GM19468 (cell line): ENCODE measurements around the gene DDX39A.
"Not testable (repeated sequence)": the region's sequence is repeated elsewhere in the genome, so short reads cannot be mapped to it uniquely, and the experiment has no call there.

Source experiments
- ATAC-seq: cut with Tn5 transposase; IDR thresholded peaks from one replicate; pipeline ENCODE4 v1.9.1; 2021; ENCODE audit warnings: mild to moderate bottlenecking, moderate library complexity, moderate number of reproducible peaks; ENCODE audit not compliant: unreplicated experiment; ENCODE audit errors: extremely low read depth

The DDX39A gene

DNA sequence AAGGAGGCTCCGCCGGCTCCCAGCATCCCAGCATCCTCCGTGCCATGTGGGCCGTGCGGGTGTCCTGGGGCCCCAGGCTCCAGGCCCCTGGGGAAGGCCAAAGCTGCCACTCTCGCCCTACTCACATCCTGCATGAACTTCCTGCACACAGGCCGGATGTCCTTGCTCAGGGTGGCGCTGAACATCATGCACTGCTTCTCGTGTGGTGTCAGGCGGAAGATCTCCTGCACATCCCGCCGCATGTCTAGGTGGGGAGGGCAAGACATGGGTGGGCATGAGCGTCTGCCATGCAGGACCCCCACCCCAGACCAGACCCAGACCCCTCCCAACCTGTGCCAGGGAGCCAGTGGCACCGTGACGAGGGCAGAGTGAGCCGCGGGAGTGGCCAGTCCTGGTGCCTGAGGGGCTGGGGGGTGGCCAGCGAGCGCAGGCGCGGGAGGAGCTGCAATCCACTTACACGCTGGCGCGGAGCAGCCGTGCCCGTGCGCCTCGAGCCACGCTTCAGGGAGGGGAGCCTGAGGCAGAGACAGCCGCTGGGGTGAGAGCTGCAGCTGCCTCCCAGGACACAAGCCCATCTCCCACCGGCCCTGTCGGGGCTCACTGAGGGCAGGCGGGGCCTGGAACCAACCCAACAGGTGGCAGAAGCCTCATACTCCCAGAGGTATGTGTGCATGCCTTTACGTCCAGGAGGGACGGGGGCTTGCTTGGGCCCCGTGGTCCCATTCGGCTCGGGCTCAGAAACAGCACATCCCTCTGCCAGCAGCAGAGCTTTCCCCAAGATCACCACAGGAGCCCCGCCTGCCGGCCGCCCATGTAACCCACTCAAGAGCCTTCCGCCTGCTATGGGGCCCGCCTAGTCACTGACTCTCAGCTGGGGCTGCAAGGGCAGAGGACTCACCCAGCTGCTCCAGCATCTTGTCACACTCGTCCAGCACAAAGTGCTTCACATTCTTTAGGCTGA is 8.8 kb downstream of the DDX39A start:
- no peak for ATAC-seq

DNA sequence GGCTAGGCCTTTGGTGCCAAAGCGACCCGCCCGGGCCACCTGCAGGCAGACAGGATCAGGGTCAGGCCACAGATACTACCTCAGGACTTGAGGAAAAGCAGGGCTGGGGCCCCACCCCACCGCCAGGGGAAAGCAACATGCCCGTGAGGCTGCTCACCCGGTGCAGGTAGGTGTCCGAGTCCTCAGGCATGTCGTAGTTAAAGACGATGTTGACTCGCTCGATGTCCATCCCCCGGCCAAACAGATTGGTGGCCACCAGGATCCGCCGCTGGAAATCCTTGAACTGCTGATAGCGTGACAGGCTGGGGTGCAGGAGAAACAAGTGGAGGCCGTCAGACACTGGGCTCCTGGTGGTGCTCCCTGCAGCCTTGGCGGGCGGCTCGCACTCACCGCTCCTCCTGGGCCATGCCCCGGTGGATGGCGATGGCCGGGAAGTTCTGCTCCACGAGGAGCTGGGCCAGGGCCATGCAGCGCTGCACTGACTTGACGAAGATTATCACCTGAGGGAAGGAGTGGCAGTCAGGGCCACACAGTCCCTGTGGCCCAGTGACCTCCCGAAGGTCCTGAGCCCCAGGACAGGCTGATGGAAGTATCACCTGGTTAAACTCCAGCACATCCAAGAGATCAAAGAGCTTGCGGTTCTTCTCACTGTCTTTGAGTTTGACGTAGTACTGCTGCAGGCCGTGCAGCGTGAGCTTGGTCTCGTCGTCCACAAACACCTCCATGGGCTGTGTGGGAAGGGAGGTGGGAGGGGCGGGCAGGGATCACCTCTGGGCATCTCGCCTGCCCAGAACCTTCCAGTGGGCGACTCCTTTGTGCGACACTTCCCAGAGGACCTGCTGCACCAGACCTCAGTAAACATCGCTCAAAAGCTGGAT is 9.8 kb downstream of the DDX39A start:
- no peak for ATAC-seq

DNA sequence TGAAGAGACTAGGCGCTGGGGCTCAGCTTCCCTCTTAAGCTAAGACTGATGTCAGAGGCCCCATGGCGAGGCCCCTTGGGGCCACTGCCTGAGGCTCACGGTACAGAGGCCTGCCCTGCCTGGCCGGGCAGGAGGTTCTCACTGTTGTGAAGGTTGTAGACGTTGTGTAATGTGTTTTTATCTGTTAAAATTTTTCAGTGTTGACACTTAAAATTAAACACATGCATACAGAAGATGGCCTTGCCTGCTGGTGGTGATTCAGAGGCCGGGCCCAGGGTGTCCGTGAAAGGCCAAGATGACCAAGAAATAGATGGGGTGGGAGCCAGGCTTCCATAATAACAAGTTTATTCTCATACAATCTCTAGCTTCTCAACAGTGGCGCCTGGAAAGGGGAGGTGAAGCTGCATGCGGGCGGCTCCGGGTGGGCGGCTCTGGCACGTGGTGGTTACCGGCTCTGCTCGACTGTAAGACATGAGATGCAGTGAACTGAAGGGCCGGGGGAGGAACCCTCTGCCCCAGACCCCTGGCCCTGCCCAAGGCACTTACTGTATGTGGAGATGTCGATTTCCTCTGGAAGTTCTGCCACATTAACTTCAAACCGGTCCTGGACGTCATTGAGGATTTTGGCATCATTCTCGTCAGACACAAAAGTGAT is 10.5 kb downstream of the DDX39A start:
- no peak for ATAC-seq

DNA sequence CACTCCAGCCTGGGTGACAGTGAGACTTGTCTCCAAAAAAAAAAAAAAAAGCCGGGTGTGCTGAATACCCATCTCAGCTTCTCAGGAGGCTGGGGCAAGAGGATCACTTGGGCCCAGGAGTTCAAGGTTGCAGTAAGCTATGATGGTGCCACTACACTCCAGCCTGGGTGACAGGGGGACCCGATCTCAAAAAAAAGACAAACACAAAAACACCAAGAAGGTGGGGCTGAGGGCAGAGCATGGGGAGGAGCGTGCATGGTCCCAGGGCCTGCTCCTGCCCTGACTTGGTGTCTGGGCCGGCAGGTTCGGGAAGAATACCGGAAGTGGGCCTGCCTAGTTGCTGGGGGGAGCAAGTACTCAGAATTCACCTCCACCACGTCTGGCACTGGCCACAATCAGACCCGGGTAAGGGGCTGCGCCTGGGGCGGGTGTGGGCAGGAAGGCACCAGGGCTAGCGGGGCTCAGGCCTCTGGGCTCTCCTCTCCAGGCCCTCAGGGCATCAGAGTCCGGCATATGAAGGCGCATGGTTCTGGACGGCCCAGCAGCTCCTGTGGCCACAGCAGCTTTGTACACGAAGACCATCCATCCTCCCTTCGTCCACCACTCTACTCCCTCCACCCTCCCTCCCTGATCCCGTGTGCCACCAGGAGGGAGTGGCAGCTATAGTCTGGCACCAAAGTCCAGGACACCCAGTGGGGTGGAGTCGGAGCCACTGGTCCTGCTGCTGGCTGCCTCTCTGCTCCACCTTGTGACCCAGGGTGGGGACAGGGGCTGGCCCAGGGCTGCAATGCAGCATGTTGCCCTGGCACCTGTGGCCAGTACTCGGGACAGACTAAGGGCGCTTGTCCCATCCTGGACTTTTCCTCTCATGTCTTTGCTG is 11.3 kb downstream of the DDX39A start:
- ATAC-seq: no peak

DNA sequence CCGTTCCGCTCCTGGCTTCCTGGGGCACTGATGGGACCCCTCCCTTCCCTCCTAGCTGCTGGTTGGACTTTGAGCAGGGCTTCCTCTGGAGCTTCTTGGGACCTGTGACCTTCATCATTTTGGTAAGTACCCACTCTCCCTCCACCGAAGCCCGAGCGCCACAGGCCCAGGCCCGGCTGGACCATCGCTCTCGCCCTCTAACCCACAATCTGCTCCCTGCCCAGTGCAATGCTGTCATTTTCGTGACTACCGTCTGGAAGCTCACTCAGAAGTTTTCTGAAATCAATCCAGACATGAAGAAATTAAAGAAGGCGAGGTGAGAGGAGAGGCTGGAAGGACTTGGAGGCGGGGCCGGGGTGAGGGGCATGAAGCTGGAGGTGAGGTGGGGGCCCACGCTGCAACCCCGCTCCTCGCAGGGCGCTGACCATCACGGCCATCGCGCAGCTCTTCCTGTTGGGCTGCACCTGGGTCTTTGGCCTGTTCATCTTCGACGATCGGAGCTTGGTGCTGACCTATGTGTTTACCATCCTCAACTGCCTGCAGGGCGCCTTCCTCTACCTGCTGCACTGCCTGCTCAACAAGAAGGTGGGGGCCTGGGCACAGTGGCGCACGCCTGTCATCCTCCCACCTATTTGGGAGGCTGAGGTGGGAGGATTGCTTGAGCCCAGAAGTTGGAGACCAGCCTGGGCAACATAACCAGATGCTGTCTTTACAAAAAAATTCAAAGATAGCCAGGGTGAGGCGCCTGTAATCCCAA is 12.3 kb downstream of the DDX39A start:
- no peak for ATAC-seq

DNA sequence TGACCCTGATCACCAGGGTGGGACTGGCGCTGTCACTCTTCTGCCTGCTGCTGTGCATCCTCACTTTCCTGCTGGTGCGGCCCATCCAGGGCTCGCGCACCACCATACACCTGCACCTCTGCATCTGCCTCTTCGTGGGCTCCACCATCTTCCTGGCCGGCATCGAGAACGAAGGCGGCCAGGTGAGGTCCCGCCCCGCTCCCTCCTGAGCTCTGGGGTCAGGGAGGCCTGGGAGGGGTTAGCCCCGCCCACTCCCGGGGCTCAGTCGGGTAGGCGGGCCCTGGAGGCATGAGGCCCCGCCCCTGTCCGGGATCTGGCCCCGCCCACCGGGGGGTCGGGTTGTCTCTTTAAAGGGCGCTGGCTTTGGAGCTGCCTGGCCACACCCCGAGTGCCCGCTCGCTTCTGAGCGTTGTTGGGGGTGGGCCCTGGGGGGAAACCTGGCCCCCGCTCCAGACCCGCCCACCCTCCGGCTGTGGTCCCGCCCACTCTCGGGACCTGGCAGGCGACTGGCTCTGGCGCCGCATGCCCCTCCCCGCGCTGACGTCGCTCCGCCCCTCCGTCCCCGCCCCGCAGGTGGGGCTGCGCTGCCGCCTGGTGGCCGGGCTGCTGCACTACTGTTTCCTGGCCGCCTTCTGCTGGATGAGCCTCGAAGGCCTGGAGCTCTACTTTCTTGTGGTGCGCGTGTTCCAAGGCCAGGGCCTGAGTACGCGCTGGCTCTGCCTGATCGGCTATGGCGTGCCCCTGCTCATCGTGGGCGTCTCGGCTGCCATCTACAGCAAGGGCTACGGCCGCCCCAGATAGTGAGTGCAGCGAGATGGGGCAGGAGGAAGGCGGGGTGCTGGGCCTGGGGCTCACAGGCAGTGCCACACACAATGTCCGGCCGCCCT is 13.1 kb downstream of the DDX39A start:
- peak; percentile 35 for ATAC-seq

DNA sequence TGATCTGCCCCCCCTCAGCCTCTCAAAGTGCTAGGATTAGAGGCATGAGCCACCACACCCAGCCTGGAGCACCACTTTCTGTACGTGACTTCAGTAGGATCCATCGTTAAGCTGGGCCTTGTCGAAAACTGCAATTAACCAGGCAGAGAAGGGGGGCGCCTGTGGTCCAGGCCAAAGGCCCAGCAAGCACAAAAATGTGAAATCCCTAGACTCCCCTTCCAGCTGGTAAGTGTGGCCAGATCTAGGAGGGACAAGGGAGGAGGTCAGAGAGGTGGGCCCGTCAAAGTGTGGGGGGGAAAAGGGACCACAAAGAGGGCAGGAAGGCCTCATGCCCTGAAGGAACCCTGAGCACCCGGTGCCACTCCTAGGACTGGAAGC is 13.8 kb downstream of the DDX39A start:
- no peak for ATAC-seq

DNA sequence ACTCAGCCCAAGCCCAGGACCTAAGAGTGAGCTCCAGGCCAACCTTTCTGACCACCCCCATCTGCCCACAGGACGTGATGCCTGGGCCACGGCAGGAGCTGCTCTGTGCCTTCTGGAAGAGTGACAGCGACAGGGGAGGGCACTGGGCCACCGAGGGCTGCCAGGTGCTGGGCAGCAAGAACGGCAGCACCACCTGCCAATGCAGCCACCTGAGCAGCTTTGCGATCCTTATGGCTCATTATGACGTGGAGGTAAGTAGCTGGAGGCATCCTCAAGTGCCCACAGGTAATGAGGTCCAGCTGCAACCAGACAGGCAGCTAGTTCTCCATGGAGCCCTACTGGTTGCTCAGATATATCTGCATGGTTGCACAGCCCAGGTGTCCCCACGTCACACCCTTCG is 14.8 kb downstream of the DDX39A start:
- ATAC-seq: no peak

DNA sequence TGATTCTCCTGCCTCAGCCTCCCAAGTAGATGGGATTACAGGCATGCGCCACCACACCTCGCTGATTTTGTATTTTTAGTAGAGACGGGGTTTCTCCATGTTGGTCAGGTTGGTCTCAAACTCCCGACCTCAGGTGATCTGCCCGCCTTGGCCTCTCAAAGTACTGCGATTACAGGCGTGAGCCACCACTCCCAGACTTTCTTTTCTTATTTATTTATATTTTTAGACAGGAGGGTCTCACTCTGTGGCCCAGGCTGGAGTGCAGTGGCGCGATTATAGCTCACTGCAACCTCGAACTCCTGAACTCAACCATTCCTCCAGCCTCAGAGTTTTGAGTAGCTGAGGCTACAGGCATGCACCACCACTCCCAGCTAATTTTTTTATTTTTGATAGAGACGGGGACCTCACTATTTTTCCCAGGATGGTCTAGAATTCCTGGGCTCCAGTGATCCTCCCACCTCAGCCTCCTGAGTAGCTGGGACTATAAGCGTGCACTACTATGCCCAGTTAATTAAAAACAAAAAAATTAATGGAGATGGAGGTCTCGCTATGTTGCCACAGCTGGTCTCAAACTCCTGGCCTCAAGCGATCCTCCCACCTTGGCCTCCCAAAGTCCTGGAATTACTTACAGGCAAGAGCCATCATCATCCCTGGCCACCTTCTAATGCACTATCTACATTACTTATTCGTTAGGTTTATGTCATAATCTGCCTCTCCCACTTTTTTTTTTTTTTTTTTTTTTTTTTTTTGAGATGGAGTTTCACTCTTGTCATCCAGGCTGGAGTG is 15.8 kb downstream of the DDX39A start:
- not testable (repeated sequence) for ATAC-seq

DNA sequence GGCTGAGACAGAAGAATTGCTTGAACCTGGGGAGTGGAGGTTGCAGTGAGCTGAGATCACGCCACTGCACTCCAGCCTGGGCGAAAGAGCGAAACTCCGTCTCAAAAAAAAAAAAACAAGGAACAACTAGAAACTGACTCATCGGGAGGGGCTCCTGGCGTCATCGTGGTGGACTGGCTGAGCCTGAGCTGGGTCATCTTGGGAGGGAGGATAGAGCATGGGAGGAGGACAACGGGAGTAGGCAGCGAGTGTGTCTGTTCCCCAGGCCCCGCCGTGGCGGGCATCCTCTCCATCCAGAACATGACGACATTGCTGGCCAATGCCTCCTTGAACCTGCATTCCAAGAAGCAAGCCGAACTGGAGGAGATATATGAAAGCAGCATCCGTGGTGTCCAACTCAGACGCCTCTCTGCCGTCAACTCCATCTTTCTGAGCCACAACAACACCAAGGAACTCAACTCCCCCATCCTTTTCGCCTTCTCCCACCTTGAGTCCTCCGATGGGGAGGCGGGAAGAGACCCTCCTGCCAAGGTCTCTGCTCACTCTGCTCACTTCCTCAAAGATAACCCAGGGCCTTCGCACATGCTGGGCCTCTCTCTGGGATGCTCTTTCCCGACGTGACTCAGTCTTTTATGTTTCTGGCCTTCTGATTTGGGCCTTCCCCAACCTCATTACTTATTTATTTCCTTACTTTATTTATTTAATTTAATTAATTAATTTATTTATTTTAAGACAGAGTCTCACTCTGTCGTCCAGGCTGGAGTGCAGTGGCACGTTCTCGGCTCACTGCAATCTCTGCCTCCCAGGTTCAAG is 16.6 kb downstream of the DDX39A start:
- ATAC-seq: no peak

DNA sequence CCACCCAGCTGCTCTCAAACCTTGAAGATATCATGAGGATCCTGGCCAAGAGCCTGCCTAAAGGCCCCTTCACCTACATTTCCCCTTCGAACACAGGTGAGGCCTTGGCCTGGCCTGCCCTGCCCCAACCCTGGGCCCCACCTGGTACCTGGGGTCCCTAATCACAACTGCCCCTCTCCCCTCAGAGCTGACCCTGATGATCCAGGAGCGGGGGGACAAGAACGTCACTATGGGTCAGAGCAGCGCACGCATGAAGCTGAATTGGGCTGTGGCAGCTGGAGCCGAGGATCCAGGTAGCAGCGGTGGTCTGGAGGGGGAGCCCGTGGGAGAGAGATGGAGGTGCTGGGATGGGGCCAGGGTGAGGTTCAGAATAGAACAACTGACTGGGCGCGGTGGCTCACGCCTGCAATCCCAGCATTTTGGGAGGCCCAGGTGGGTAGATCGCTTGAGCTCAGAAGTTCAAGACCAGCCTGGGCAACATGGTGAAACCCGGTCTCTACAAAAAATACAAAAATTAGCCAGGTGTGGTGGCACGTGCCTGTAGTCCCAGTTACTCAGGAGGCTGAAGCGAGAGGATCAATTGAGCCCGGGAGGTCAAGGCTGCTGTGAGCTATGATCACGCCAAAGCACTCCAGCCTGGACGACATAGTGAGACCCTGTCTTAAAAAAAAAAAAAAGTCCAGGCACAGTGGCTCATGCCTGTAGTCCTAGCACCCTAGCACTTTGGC is 17.5 kb downstream of the DDX39A start:
- no peak for ATAC-seq

DNA sequence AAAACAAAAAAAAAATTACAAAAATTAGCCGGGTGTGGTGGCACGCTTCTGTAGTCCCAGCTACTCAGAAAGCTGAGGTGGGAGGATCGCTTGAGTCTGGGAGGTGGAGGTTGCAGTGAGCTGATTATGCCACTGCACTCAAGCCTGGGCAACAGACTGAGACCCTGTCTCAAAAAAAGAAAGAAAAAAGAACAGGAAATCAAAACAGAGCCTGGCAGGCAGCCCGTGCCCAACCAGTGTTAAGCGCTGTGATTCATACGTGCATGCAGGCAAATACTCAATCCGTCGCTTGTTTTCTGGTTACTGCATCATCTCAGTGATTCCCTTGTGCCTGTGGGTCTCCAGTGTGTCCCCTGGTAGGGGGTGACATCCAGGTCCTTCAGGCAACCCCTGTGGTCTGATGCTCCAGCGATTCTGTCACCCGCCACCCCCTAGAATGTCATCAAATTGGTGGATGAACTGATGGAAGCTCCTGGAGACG is 18.1 kb downstream of the DDX39A start:
- ATAC-seq: no peak

DNA sequence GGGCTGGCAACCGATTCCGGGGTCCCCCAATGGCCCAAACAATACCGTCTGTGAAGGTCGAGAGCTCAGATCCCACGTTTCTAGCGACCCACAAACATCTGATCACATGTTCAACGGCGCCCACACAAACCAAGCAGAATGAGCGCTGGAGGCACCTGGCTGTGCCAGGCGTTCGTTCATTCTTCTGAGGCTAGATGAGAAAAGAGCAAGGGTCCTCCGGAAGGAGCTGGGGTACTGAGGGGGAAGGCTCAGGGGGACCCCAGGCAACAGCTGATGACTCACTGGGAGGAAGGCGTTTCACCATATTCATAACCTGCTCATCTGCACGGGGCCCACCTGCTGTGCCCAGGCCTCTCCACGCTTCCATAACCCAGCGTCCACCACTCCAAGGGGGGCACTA is 22.0 kb downstream of the DDX39A start:
- not testable (repeated sequence) for ATAC-seq

DNA sequence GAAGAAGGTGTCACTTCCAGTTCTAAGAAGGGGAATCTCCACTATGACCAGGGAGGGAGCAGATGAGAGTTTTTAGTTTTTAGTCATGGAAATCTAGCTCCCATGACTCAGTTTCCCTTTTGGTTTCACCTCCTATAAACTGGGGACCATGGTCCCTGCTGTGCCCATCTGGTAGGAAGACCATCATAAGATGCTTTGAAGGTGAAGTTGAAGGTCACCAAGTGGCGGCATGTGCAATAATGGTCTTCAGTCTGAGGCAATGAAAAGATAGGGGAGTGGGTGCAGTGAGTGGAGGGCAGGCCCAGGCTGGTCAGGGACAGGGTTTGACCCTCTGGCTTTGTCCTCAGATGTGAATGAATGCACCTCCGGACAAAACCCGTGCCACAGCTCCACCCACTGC is 22.4 kb downstream of the DDX39A start:
- ATAC-seq: not testable (repeated sequence)

DNA sequence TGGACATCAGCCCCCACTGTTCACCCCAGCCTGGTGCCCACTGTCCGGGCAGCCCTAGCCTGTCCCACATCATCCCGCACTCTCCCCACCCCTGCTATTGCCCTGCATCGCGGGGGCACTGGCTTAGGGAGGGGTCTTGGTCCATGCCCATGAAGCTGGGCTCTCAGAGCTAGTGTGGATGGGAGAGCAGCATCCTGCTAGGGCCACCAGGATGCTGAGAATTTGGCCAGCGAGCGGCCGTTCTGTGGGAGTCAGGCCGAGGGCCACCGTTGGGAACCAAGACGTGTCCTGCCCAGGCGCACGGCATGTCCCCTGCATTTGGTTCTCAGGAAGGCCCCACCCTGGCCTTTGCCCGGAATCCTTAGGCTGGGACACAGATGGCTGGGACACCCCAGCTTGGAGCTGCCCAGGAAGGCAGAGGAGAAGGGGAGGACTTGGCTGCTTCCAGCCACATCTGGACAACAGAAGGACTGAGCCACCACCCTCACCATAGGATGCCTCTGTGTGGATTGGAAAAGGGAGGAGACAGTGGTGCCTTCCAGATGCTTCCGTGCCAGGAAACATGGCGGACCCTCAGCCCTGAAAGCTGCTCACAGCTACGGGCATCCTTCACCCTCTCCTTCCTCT is 23.3 kb downstream of the DDX39A start:
- ATAC-seq: no peak
